PC-3 (cell line): Measurements from ENCODE around the gene TARBP1. TPM values are rescaled to one million over a fixed set of nuclear protein-coding genes. Genes with fewer than 3 reads are reported as not detected.

Experiments used
- ATAC-seq: fragments of 200-7000 bp; cut with Tn5 transposase; 2 replicates; pipeline ENCODE4 v1.9.1; 2020; ENCODE audit warnings: mild to moderate bottlenecking, moderate library complexity
- BruUV-seq: library from RNA; stranded (reverse); fragments of 400-500 nt; replicated peaks from 2 replicates; lab custom pipeline; 2021; lab: Mats Ljungman, UMichigan
- CTCF ChIA-PET: fragments of 300-600 bp; sonication (Branson Sonifier 250); formaldehyde crosslinking; loops from one replicate; lab custom pipeline; 2022; ENCODE audit warnings: antibody characterized with exemption; lab: Charles Lee
- POLR2A ChIA-PET: fragments of 300-600 bp; sonication (Branson Sonifier 250); formaldehyde crosslinking; loops from one replicate; lab custom pipeline; 2022; ENCODE audit warnings: antibody characterized with exemption; ENCODE audit not compliant: unreplicated experiment; lab: Charles Lee
- DNase-seq: peaks from one replicate; pipeline ENCODE4 v3.0.0-alpha.2; 2015
- H2AFZ ChIP-seq: fragments of 300-600 bp; sonication (generic); 2 replicates; pipeline ENCODE4 v1.6.0; 2016; ENCODE audit warnings: antibody characterized with exemption, low read length
- H3F3A ChIP-seq: fragments of 300-600 bp; sonication (generic); one replicate; pipeline ENCODE4 v1.6.0; 2017; ENCODE audit warnings: antibody characterized with exemption, low read length, control low read depth, mild to moderate bottlenecking; ENCODE audit not compliant: unreplicated experiment
- H3K27ac ChIP-seq: fragments of 300-600 bp; sonication (generic); 2 replicates; pipeline ENCODE4 v1.5.1; 2016; ENCODE audit warnings: mild to moderate bottlenecking, low read length
- H3K27me3 ChIP-seq: fragments of 300-600 bp; sonication (generic); 2 replicates; pipeline ENCODE4 v1.6.1; 2016; ENCODE audit warnings: low read length, mixed read lengths
- H3K36me3 ChIP-seq: fragments of 300-600 bp; sonication (generic); 2 replicates; pipeline ENCODE4 v1.6.1; 2016; ENCODE audit warnings: low read depth, mixed run types, low read length, mixed read lengths
- H3K4me1 ChIP-seq: fragments of 300-600 bp; sonication (generic); 2 replicates; pipeline ENCODE4 v1.5.1; 2016; ENCODE audit warnings: low read length; ENCODE audit not compliant: insufficient read depth
- H3K4me2 ChIP-seq: fragments of 300-600 bp; sonication (generic); 2 replicates; pipeline ENCODE4 v1.6.0; 2016; ENCODE audit warnings: low read length
- H3K4me3 ChIP-seq: fragments of 300-600 bp; sonication (generic); 2 replicates; pipeline ENCODE4 v1.5.1; 2016; ENCODE audit warnings: mild to moderate bottlenecking, low read length, mixed read lengths
- H3K79me2 ChIP-seq: fragments of 300-600 bp; sonication (generic); 2 replicates; pipeline ENCODE4 v1.6.1; 2017; ENCODE audit warnings: low read length, mixed read lengths
- H3K9ac ChIP-seq: fragments of 300-600 bp; sonication (generic); 2 replicates; pipeline ENCODE4 v1.6.0; 2016; ENCODE audit warnings: mild to moderate bottlenecking, low read length
- H3K9me2 ChIP-seq: fragments of 300-600 bp; sonication (generic); replicated peaks from 2 replicates; pipeline ENCODE4 v1.6.1; 2016; ENCODE audit warnings: mixed run types, low read length, mixed read lengths
- H3K9me3 ChIP-seq: fragments of 300-600 bp; sonication (generic); 2 replicates; pipeline ENCODE4 v1.6.1; 2016; ENCODE audit warnings: low read length, mixed read lengths
- H4K20me1 ChIP-seq: fragments of 300-600 bp; sonication (generic); 2 replicates; pipeline ENCODE4 v1.6.1; 2016; ENCODE audit warnings: low read length, mixed read lengths
- CTCF ChIP-seq: fragments of 300-600 bp; sonication (generic); conservative IDR thresholded peaks from 2 replicates; pipeline ENCODE4 v1.5.1; 2017; ENCODE audit warnings: antibody characterized with exemption, low read depth, mild to moderate bottlenecking, low read length
- EZH2 ChIP-seq: fragments of 300-600 bp; sonication (generic); IDR thresholded peaks from one replicate; pipeline ENCODE4 v1.6.1; 2017; ENCODE audit warnings: antibody characterized with exemption, mild to moderate bottlenecking, low read length; ENCODE audit not compliant: unreplicated experiment
- EZH2phosphoT487 ChIP-seq: fragments of 300-600 bp; sonication (generic); IDR thresholded peaks from 2 replicates; pipeline ENCODE4 v1.6.1; 2018; ENCODE audit warnings: mild to moderate bottlenecking, antibody characterized with exemption, low read length, borderline replicate concordance
- intact Hi-C: fragments of 100-400 bp; cut with micrococcal nuclease; formaldehyde crosslinking; loops from 2 replicates; pipeline ENCODE4 v1.9.0; 2023
- total RNA-seq: library from RNA; depleted of rRNA; stranded (reverse); fragments of >200 nt; gene quantifications from 2 replicates; pipeline ENCODE4 v1.2.3, GENCODE V29; 2014

Gene TARBP1
- total RNA-seq, 1 experiment from 2014 or later, result 15.1 TPM

- intact Hi-C loops, result no loop called here
- Histone ChIP-seq H3K4me1 (peaks cover 22% of the 10 kb centered on the region), H3K27me3 (no peaks in the 10 kb centered on the region), H3F3A (no peaks in the 10 kb centered on the region), H3K4me2 (no peak overlapping the region), H4K20me1 (no peaks in the 10 kb centered on the region), H3K9me3 (no peaks in the 10 kb centered on the region), H3K27ac (no peak overlapping the region), H3K36me3 (no peaks in the 10 kb centered on the region), H3K79me2 (no peaks in the 10 kb centered on the region), H3K9ac (no peak overlapping the region), H3K9me2 (no peaks in the 10 kb centered on the region), H2AFZ (no peak overlapping the region), H3K4me3 (no peak overlapping the region)
- TF ChIP-seq EZH2 (no peak), EZH2phosphoT487 (no peak)
- ChIA-PET CTCF (no interaction called here), POLR2A (interaction anchor here (0.6 kb wide), 1 partner anchor 19 kb away, joined by 5 read pairs; no protein-coding TSS in a partner anchor)
- BruUV-seq, result no TSS peak
- ATAC-seq, result no peak
- DNase-seq, result no peak
These were observed 48.4 kb upstream of the TARBP1 start for GRCh38 chr1:234527346-234527745.

GRCh38 chr1:234526922-234527321 is 47.9 kb upstream of the TARBP1 start:
- H3K9ac ChIP-seq, result no peak overlapping the region
- no peak overlapping the region for H3K4me2 ChIP-seq
- no peak for ATAC-seq
- H3F3A ChIP-seq, result no peaks in the 10 kb centered on the region
- H3K9me3 ChIP-seq, result no peaks in the 10 kb centered on the region
- H3K27ac ChIP-seq, result no peak overlapping the region
- BruUV-seq, result no TSS peak
- peaks cover 17% of the 10 kb centered on the region for H3K4me1 ChIP-seq
- ChIA-PET CTCF (no interaction called here), POLR2A (interaction anchor here (0.6 kb wide), 2 partner anchors 19 to 668 kb away, joined by 4 to 5 read pairs; no protein-coding TSS in a partner anchor)
- H3K27me3 ChIP-seq, result no peaks in the 10 kb centered on the region
- no peaks in the 10 kb centered on the region for H3K79me2 ChIP-seq
- no peaks in the 10 kb centered on the region for H3K36me3 ChIP-seq
- TF ChIP-seq CTCF (no peak), EZH2 (no peak), EZH2phosphoT487 (no peak)
- no peak overlapping the region for H2AFZ ChIP-seq
- H4K20me1 ChIP-seq, result no peaks in the 10 kb centered on the region
- no peak overlapping the region for H3K4me3 ChIP-seq
- H3K9me2 ChIP-seq, result no peaks in the 10 kb centered on the region
- intact Hi-C loops, result no loop called here
- DNase-seq, result no peak

GRCh38 chr1:234525099-234525799 is 46.3 kb upstream of the TARBP1 start:
- Histone ChIP-seq H3K36me3 (no peaks in the 10 kb centered on the region), H3K79me2 (no peaks in the 10 kb centered on the region), H3K27me3 (no peaks in the 10 kb centered on the region), H3K9me2 (no peaks in the 10 kb centered on the region), H3K27ac (no peak overlapping the region), H3K4me2 (no peak overlapping the region), H3K9me3 (no peaks in the 10 kb centered on the region), H3K4me3 (no peak overlapping the region), H4K20me1 (no peaks in the 10 kb centered on the region), H3K9ac (no peak overlapping the region), H3F3A (no peaks in the 10 kb centered on the region), H3K4me1 (peaks cover 8% of the 10 kb centered on the region), H2AFZ (no peak overlapping the region)
- intact Hi-C loops, result no loop called here
- DNase-seq, result no peak
- no peak for ATAC-seq
- ChIA-PET CTCF (no interaction called here), POLR2A (no interaction called here)
- TF ChIP-seq EZH2phosphoT487 (no peak), CTCF (no peak), EZH2 (no peak)
- no TSS peak for BruUV-seq
